HG02973 (cell line): ENCODE measurements around the gene SCNN1G.

Source experiments
- ATAC-seq: cut with Tn5 transposase; IDR thresholded peaks from one replicate; pipeline ENCODE4 v1.9.1; 2021; ENCODE audit warnings: moderate library complexity; ENCODE audit not compliant: unreplicated experiment

Gene SCNN1G

DNA sequence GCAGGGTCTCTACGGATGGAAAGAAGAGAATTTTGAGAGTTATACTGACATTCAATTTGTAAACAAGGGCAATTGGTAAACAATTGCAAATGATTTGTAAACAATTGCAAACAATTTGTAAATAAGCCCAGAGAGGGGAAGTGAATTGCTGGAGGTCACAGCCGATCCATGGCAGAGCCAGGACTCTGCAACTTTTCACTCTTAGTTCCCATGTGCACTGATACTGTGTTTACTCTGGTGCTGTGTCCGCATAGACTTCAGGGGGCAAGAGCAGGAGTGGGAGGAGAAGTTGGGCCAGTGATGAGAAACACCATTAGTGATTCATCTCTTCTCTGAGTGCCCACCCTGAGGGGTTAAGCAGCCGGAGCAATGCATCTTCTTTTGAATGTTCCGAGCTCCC is 14.0 kb downstream of the SCNN1G start:
- no peak for ATAC-seq

DNA sequence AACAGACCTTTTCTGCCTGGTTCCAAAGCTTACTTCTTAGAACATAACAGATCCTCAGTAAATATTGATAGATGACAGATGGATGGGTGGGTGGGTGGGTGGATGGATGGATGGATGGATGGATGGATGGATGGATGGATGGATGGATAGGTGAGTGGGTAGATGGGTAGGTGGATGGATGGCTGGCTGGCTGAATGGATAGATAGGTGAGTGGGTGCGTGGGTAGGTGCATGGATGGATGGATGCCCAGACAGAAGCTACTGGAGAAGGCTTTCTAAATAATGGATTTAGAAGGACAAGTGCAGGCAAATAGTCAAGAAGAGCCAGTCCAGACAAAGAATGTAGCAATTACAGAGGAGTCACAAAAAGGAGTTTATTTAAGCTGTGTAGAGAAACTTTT is 19.6 kb downstream of the SCNN1G start:
- ATAC-seq = no peak

DNA sequence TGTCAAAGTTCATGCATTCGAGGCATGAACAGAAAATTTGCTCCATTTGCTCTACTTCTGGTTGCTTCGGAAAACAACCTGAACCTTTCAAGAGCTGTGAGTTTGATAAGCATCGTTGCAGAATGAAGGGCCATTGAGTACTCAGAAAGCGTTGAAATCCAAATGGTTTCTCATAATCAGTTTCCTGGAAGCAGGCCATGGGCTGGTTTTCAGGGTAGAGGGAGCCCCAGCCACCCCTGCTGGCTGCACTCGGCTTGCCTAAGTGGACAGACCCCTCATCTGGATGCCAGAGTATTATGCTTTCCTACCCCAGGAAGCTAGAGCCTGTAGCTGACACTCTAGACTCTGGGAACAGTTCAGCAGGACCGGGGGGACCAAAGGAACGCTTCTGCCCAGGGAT is 24.4 kb downstream of the SCNN1G start:
- no peak for ATAC-seq

DNA sequence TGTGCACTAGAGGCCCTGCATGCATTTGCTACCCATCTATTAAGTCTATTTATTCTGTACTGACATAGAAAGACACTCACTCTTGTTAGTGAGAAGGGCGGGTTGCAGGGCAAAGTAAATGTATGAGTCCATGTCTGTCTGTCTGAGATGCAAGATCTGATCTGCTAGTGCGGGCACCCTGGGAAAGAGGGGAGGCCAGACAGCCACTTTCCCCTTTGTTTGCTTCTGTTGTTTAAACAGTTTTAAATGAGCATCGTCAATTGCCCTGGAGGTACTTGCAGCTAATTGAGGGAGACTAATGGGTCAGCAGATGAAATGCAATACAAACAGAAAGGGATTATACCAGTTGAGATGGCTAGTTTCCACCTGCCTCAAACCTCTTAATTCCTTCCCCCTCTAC is 24.9 kb downstream of the SCNN1G start:
- ATAC-seq = no peak

DNA sequence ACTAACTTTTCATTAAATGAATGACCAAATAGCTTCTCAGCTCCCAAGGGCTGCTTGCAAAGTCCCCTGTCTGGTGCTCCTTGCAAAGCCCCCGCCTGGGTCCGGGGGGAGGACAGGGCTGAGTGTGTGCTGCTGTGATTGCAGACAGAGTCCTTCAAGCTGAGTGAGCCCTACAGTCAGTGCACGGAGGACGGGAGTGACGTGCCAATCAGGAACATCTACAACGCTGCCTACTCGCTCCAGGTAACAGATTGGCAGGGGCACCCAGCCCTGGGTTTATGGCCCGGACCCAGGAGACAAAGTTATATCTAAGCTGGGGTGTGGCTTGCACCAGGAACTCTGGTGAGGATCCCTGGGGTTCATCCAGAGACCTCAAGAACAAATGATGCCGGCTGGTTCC is 27.1 kb downstream of the SCNN1G start:
- no peak for ATAC-seq

DNA sequence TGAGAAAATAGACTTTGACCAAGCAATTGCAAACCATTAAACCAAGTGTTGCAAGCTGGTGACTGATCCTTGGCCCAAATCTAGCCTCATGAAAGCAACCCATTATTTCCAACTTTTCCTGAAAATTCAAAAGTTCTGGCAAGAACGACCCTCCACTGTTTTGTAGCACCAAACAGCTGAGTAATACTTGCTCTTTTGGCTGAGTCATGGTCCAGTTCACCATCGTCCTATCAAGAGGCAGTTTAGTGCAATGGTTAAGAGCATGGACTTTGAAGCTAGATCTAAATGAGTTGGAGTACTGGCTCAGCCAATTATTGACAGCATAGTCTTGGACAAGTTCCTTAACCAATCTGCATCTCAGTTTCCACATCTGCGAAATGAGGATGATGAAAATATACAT is 31.3 kb downstream of the SCNN1G start:
- ATAC-seq = no peak

DNA sequence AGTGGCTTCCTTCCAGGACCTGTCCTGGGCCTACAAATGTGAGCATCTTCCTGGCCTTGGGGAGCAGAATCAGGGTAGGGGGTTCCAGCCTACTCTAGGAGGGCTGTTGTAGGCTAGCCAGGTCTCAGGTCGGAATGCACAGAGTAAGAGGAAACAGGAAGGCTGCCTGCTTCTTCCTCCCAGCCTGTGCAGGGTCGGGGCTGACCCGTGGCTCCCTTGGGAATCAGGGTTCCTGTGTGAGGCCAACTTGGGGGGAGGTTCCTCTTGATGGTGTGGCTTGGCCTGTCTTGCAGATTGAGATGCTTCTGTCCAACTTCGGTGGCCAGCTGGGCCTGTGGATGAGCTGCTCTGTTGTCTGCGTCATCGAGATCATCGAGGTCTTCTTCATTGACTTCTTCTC is 32.3 kb downstream of the SCNN1G start:
- no peak for ATAC-seq

DNA sequence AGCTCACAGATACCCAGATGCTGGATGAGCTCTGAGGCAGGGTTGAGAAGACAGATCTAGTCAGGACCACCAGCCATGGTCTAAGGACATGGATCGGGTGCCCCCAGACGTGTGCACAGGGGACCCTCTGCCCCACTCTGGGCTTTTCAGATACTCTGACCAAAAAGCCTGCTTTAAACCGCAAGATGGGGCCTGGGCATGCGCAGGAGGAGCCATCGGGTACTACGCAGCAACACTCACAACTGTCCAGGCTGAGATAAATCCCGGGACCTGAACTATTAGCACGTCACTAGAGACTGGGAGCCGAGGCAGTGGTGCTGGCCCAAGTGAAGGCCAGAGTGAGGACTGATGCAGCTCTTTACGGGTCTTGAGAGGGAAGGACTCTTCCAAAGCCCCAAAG is 32.9 kb downstream of the SCNN1G start:
- ATAC-seq = no peak

DNA sequence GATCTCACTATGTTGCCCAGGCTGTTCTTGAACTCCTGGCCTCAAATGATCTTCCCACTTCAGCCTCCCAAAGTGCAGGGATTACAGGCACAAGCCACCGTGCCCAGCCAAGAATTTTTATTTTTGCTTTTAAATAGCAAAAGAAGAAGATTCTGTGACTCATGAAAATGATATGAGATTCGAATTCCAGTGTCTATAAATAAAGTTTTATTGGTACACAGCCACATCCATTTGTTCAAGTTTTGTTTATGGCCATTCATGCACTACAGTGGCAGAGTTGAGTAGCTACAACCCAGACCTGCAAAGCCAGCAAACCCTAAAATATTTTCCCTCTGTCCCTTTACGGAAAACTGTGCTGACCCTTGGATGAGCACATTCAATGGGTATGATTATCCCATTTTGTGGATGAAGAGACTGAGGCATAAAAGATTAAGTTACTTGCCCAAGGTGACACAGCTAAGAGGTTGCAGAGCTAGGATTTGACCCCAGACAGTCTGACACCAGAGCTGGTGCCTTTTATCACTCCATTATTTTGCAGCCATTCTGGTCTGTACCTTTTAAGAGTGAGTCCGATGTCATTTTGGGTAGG is 34.2 kb downstream of the SCNN1G start:
- ATAC-seq = no peak

DNA sequence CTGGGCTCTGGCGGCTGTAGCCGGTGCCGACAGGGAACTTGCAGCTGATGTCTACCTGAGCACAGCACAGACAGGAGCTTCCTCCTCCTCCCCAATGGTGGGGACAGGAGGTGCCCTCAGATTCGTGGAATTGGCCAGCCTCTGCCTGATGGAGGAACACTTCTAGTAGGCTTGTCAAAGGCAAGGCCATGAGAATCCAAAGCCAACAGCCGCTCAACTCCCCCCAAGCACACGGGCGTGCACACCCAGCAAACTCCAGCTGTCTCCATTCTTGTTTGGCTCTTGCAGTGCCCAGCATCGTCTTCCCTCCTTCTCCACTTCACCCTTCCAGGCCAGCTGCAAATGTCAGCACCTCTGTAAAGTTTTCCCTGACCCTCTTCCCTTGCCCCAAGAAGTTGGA is 35.1 kb downstream of the SCNN1G start:
- ATAC-seq = no peak

DNA sequence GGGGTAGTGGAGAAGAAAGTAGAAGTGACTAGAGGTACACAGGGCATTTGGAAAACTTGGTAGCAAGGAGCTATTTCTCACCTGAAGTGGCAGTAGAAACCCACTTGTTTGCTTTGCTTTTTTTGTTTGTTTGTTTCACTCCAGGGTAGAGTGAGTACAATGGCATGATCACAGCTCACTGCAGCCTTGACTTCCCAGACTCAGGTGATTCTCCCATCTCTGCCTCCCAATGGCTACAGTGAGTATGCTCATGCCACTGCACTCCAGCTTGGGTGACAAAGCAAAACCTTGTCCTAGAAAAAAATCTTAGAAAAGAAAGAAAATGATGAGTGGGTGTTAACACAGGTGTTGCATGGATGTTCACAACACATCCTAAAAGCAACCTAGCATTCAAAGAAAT is 40.4 kb downstream of the SCNN1G start:
- ATAC-seq = no peak

DNA sequence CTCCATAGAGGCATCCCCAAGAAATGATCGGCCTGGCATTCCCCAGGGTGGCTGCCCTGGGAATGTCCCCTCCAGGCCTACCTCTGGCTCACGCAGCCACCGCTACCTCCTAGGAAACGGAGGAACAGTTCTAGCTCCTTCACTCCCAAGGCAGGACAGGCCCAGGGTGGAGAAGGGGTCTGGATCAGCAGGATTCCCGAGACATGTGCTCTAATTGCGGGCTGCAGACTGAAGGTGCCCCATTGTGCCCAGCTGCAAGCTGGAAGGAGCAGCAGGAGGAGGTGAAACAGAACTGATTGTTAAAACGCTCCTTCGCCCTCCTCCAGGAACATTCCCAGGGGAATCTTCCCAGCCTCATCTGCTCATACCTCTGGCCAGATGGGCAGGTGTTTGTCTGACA is 40.8 kb downstream of the SCNN1G start:
- no peak for ATAC-seq

DNA sequence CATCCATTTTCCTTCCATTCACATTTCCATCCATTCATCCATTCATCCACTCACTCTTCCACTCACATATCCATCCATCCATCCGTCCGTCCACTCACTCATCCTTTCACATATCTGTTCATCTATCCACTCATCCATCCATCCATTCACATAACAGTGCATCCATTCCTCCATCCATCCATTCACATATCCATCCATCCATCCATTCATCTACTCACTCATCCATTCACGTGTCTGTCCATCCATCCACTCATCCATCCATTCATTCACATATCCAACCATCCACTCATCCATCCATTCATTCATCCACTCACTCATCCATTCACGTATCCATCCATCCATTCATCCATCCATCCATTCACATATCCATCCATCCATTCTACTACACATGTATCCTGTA is 42.6 kb downstream of the SCNN1G start:
- ATAC-seq = no peak

DNA sequence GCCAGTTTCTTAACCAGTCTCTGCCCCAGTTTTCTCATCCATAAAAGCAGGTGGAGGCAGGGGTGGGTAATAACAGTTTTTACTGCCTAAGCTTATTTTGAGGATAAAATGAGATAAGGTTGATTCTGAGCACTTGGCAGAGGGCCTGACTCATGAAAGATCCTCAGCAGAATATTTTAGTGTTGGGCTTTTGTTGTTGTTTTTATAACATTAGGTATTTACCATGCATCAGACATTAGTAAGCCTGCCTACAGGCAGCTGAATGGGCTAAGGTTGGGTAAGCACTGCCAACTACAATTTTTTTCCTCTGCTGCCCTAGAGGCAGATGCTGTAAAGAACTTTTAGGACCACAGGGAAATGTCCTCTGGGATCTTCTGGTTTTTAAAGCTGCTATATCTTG is 43.1 kb downstream of the SCNN1G start:
- no peak for ATAC-seq

DNA sequence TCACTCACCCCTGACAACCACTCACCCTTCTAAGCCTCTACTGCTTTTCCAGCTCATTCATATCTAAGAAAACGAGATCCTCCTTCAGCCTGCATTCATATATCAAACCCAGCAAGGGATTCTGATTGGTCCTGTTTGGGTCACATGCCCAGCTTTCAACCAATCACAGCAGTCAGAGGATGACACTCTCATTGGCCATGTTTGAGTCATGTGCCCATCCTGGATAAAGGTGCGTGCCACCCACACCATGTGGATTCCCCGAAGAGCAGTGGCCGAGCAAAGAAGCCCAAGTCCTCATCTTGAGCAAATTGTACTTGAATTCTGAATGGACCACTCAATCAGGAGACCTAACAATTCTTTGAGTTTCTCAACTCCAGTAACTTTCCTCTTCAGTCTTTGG is 45.0 kb downstream of the SCNN1G start:
- no peak for ATAC-seq

DNA sequence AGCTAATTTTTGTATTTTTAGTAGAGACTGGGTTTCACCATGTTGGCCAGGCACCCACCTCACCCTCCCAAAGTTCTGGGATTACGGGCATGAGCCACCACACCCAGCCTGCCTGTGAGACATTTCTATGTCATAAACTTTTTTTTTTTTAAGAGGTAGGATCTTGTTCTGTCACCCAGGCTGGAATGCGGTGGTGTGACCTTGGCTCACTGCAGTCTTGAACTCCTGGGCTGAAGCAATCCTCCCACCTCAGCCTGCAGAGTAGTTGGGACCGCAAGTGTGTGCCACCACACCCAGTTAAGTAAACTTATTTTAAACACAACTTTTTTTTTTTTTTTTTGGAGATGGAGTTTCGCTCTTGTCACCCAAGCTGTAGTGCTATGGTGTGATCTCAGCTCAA is 47.2 kb downstream of the SCNN1G start:
- no peak for ATAC-seq

DNA sequence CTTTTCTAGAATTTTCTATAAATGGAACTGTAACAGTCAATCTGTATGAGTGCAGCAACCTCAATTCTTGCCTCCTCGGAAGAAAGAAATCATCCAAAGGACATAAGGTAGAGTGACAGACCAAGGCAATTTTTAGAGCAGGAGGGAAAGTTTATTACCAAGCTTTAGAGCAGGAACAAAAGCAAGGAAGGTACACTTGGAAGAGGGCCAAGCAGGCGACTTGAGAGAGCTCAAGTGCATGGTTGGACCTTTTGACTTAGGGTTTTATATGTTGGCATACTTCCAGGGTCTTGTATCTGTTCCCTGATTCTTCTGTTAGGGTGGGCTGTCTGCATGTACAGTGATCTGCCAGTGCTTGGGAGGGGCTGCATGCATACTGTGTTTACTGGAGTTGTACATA is 50.3 kb downstream of the SCNN1G start:
- ATAC-seq = no peak

DNA sequence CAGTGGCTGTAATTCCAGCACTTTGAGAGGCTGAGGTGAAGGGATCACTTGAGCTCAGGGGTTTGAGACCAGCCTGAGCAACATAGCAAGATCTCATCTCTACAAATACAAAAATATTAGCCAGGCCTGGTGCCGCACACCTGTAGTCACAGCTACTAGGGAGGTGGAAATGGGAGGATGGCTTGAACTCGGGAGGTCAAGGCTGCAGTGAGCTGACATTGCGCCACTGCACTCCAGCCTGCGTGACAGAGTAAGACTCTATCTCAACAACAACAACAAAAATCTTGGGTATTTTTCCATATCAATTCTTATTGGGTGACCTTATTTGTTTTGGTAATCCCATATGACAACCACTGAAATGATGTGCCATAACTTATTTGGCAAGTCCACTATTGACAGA is 52.6 kb downstream of the SCNN1G start:
- no peak for ATAC-seq

DNA sequence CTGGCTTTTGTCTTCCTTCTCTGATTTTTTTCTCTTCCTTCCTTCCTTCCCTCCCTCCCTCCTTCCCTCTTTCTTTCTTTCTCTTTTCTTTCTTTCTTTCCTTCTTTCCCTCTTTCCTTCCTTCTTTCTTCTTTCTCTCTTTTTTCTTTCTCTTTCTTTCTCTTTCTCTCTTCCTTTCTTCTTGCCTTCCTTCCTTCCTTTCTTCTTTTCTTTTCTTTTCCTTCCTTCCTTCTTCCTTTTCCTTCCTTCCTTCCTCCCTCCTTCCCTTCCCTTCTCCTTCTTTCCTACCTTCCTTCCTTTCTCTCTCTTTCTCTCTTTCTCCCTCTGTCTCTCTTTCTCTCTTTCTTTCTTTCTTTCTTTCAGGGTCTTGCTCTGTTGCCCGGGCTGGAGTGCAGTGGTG is 54.4 kb downstream of the SCNN1G start:
- no peak for ATAC-seq

DNA sequence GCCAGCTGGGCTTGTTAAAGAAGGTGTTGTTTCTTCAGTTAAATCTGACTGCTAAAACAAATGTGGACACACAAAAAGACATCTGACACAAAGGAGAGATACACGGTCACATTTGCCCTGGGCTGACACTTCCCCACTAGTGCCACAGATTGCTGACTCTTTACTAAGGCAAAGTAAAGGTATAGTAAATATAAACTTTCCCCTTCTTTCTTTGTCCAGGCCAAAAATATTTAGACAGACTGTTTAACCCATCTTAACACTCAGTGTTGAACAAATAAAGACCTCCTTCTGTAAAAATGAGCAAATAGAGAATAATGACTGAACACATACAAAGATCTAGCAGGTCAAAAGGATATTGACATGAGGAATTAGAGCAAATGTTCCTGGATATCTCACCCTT is 58.4 kb downstream of the SCNN1G start:
- ATAC-seq = no peak

DNA sequence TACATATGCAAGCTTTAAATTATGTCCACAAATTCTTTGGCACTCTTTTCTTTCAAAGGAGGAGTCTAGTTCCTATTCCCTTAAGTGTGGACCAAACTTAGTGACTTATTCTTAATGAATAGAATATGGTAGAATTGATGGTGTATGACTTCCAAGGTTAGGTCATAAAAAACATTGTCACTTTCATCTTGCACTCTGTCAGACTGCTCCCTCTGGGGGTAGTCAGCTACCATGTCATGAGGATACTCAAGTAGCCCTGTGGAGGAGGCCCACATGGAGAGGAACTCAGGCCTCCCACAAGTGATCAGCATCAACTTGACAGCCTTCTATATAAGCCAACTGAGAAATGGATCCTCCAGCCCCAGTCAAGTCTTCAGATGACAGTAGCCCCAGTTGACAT is 61.6 kb downstream of the SCNN1G start:
- no peak for ATAC-seq

DNA sequence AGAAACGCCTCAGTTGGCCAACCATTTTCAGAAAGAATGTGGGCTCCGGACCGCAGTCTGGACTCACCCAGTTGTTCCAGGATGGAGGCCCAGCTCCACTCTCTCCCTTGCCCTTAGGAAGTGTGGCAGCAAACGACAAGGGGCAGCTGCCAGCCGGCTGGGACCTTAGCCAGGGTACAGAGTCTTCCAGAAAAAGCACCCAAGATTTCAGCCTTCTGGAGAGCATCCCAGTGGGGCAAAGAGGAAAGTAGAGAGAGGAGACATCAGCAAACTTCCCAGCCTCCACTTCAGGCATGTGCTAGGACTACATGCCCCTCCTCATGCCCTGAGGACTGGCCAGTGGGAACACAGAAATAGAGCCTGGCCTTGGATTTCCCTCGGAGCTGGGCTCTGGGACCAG is 62.7 kb downstream of the SCNN1G start:
- ATAC-seq = no peak

DNA sequence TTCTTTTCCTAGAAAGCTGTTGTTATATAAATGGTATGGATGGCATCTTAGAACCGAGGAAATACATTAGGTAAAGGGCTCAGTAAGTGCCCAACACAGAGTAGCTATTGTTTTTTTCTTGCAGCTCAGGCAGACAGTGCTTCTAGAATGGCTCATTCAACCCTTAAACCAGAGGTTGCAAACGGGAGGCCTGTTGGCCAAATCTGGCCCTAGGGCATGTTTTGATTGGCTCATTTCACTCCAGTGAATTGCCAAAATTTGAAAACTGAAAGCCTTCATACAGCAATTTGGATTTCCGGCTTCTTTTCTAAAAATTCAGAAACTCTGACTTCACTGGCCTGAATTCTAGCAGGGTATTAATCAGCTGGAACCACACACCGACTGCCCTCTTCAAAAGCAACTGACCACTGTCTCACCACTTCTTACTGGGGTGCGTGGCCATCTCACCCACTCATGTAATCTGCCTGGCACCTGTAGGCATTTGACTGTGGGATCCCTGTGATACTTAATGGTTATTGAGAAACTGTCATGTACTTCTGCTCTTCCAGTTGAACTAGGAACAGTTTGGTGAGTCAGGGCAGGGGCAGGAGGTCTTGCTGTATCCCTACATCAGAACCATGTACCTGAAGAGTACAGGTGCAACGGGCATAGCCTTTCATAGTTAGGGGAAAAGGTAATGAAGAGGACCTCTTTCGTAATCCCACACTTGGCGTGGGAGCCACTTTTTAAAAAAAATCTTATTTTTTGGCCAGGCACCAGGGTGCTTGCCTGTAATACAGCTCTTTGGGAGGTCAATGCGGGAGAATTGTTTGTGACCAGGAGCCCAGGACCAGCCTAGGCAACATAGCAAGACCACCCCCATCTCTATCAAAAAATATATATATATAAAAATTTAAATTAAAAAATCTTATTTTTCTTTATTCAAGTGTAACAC is 66.0 kb downstream of the SCNN1G start:
- no peak for ATAC-seq
